NCI-H2081 (cell line): ENCODE measurements around the gene CCL2.
"Not testable (repeated sequence)": the region's sequence is repeated elsewhere in the genome, so short reads cannot be mapped to it uniquely, and the experiment has no call there.

Experiments
- DNase-seq, 2 experiments: peaks; one replicate each; lab custom pipeline; 2025; lab: John Stamatoyannopoulos, UW

CCL2 gene

GRCh38 chr17:34254651-34255380 is at the start of gene CCL2:
Gene CCL2, plus strand, starts transcription at chr17:34255285. Its CDS starts 65 bp downstream, at chr17:34255350.
- no peak for DNase-seq

GRCh38 chr17:34205401-34205800 is 49.7 kb upstream of the CCL2 start:
- DNase-seq: no peak

- no peak for DNase-seq
These were observed 48.5 kb upstream of the CCL2 start for GRCh38 chr17:34206569-34206968.

DNA sequence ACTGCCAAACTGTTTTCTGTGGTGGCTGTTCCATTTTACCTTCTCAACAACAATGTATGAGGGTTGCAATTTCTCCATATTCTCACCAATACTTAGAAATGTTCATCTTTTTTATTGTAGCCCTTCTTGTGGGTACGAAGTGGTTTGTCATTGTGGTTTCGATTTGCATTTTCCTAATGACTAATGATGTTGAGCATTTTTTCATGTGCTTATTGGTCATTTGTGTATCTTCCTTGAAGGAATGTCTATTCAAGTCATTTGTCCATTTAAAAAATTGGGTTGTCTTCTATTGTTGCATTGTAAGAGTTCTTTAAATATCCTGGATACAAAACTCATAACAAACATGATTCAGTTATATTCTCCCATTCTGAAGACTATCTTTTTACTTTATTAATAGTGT is 47.5 kb upstream of the CCL2 start:
- no peak for DNase-seq

DNA sequence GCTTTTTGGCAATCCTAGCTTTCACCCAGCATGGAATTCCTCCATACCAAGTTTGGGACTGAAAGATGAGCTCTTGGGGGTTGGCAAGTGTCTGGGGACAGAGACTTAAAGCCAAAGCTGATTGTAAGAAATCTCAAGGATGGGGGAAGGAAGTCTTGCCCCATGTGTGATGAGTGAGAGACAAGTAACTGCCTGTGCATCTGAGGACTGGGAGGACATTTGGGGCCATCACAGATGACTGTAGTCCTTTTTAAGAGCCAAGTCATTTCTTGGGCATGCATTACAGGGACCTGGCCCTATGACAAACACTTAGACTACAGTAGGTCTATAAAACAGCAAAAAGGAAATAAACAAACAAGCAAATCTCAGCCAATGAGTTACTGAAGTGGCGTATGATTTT is 36.3 kb upstream of the CCL2 start:
- no peak for DNase-seq

GRCh38 chr17:34219405-34219804 is 35.7 kb upstream of the CCL2 start:
- DNase-seq: no peak

DNA sequence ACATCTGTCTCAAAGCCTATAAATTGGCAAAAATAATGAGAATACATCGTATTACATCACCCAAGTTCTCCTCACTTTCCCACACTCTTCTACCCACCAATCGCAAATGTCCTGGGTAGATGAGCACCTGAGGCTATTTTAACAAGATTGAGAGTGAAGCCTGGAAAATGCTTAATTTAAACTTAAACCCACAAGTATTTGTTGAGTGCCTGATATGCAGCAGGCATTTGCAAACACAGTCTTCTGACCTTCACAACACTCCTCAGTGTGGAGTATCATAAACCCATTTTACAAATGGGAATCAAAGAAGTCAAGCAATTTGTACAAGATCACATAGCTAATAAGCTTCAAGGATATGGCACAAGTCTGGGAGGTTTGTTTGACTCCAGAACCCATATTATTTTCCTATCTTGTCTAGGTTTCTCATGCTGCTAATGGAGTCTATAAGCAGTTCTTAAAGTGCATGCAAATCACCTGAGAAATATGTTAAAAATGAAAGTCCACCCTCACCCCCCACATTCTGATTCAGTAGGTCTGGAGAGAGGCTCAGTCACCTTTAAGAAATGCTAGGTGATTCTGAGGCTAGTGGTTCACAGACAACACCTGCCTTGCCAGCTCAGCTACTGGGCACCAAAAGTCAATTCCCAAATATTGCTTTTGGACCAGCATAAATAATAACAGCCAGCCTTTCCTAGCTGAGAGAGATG is 34.9 kb upstream of the CCL2 start:
- no peak for DNase-seq

- no peak for DNase-seq
These were observed 34.2 kb upstream of the CCL2 start for GRCh38 chr17:34220752-34221395.

DNA sequence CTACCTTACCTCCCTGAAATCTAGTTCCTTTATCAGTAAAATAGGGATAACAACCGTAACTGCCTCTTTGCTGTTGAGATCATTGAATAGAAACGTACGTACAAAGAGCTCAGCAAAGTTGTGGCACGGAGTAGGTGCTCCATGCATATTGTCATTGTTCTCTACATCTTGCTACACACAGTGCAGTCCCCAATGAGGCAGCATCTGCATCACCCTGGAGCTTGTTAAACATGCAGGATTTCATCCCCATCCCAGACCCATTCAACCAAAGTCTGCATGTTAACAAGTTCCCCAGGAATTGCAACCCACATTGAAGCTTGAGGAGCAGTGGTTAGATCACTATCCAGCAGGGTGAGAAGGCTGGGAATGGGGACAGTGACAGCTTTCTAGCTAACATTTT is 33.7 kb upstream of the CCL2 start:
- DNase-seq: no peak

- DNase-seq: no peak
These were observed 32.2 kb upstream of the CCL2 start for GRCh38 chr17:34222722-34223497.

- no peak for DNase-seq
These were observed 30.0 kb upstream of the CCL2 start for GRCh38 chr17:34225046-34225445.

DNA sequence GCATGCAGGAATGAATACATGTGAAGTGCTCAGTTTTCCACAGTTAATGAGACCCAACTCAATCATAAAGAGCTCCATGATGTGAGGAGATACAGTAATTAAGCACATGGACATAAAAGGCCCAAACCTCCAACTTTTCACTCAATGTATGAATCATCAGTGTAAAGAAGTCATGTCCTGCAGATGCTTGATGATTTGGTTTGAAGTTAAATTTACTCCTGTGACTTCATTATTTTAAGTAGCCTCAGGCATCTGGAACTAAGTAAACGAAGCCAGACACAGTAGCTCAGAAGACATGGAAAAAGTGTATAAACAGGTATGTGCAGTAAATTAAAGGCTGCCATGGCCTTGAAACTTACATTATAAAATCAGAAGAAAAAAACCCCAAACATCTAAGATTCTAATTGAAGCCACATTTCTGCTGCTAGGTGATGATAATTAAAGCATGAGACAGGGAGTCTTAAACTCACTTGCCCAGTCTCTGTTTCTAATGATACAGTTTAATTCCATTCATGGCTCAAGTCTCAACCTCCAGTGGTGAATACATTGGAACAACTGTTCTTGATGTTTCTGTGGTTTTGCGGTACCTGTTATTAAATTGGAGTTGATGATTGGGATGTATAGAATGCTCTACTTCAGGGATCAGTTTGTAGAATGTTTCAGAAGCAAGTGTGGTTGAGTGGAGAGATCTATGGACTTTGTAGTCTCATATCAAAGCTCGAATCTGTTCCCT is 28.9 kb upstream of the CCL2 start:
- DNase-seq: no peak

GRCh38 chr17:34226744-34227034 is 28.4 kb upstream of the CCL2 start:
- no peak for DNase-seq

DNA sequence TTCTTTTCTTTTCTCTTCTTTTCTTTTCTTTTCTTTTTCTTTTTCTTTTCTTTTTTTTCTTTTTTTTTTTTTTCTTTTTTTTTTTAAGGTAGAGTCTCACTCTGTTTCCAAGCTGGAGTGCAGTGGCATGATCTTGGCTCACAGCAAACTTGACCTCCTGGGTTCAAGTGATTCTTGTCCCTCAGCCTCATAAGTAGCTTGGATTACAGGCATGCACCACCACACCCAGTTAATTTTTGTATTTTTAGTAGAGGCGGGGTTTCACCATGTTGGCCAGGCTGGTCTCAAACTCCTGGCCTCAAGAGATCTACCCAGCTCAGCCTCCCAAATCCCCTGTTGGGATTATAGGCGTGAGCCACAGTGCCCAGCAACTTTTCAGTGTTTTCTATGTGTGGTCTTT is 27.8 kb upstream of the CCL2 start:
- not testable (repeated sequence) for DNase-seq

GRCh38 chr17:34227707-34228106 is 27.4 kb upstream of the CCL2 start:
- DNase-seq: no peak

- DNase-seq: no peak
These were observed 26.3 kb upstream of the CCL2 start for GRCh38 chr17:34228781-34229180.

DNA sequence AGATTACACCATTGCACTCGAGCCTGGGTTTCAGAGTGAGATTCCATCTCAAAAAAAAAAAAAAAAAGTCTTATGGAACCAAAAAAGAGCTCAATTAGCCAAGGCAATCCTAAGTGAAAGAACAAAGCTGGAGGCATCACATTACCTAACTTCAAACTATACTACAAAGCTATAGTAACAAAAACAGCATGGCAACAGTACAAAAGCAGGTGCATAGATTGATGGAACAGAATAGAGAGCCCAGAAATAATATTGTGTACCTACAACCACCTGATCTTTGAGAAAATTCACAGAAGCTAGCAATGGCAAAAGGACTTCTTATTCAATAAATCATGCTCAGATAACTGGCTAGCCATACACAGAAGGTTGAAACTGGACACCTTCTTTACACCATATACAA is 24.7 kb upstream of the CCL2 start:
- DNase-seq: no peak

DNA sequence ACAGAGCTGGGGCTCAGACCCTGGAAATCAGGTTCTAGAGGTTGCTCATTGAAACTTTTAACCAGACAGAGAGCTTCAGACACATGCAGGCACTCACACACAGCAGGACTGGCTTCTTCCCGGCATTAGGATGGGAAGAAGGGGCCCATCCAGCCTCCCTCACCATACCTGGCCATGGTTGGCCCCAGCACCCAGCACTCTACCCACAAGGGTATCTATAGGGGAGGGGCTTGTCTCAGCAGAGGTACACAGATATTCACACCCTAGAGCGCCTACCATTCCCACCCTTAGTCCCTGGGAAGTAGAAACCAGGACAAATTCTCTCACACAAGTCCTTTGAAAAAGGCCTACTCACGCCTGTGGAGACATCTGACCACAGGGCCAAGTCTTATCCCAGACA is 20.5 kb upstream of the CCL2 start:
- DNase-seq: no peak

DNA sequence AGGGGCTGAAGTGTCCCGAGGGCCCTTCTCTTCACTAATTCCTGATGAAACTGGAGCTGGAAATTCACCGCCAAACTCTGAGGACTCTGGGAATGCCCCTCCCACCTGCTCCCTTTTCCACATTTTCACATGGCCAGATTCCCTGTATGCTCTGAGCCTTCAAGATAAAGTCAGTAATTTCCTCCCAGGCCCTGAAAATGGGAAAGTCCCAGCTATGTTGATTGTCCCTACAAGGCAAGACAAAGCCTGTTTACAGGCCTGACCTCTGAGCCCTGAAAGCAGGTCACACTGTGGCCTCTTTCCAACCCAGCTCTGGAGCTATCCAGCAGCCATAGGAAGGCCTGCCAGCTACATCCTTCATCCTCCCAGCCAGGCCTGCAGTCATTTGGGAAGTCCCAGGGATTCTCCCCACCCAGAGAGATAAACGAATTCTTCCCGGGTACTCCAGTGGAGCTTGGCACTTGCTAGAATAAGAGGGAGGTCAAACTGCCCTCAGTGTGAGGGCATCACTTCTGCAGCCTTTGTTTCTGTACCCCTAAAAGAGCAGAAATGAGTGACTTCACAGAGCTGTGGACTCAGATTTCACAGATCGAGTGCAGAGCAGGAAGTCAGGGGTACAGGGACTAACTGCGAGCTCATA is 19.6 kb upstream of the CCL2 start:
- DNase-seq: no peak

GRCh38 chr17:34236281-34236892 is 18.7 kb upstream of the CCL2 start:
- DNase-seq: no peak

DNA sequence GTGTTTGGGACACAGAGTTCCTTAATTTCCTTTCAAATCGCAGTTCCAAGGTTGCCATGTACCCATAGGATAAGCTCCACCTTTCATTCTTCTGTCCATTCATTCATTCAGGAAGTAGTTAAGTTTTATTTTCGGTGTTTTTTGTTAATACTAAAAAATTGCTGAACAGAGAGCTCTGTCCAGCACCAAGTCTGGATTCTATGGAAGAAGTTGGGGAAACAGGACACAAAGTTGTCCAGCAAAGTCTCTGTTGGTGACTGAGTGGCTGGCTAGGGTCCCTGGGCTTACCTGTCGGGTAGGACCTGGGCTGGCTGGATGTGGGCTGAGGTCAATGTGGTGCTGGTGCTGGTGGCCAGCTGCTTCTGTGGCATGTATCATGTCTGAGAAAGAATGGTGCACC is 17.6 kb upstream of the CCL2 start:
- DNase-seq: no peak
